B cell (primary cell): ENCODE data around the gene CHCHD3. TPM values are rescaled to one million over a fixed set of nuclear protein-coding genes. Genes with fewer than 3 reads are reported as not detected.

ENCODE experiments used
- ATAC-seq: fragments of 200-7000 bp; cut with Tn5 transposase; one replicate; pipeline ENCODE4 v1.10.0; 2021; ENCODE audit warnings: low read depth, mild to moderate bottlenecking, moderate number of reproducible peaks, moderate library complexity
- CTCF ChIA-PET: fragments of 350-600 bp; sonication (Branson Sonifier 250); formaldehyde crosslinking; loops from one replicate; lab custom pipeline; 2021; ENCODE audit warnings: antibody characterized with exemption, inconsistent platforms; lab: Charles Lee
- POLR2A ChIA-PET: fragments of 350-600 bp; sonication (Branson Sonifier 250); formaldehyde crosslinking; loops from one replicate; lab custom pipeline; 2021; ENCODE audit warnings: antibody characterized with exemption; lab: Charles Lee
- DNase-seq: peaks from one replicate; pipeline ENCODE4 v3.0.0; 2013
- H2AFZ ChIP-seq: 2 replicates; pipeline ENCODE4 v1.6.1; 2012; ENCODE audit warnings: mild to moderate bottlenecking, low read depth, low read length; ENCODE audit not compliant: insufficient read depth, poor library complexity, severe bottlenecking
- H3K27ac ChIP-seq, 2 donors: 1 replicate in 1 of 2; 2 replicates in 1 of 2; pipeline ENCODE4 v1.5.1; 2012 to 2013; ENCODE audit warnings: low read length in 2 of 2, mild to moderate bottlenecking in 2 of 2, moderate library complexity in 1 of 2
- H3K27me3 ChIP-seq, 4 experiments: fragments of 200-600 bp in 1 of 4; sonication (generic) in 1 of 4; replicated peaks in 1 of 4; 1 replicate in 2 of 4; 2 replicates in 2 of 4; pipeline versions ENCODE4 v1.6.1 to v1.7.0; 2013 to 2016; ENCODE audit warnings: low read length in 3 of 4, mild to moderate bottlenecking in 2 of 4, mixed read lengths in 1 of 4, moderate library complexity in 1 of 4; ENCODE audit not compliant: insufficient read depth in 4 of 4, control insufficient read depth in 3 of 4; ENCODE audit errors: control extremely low read depth in 1 of 4
- H3K36me3 ChIP-seq, 2 experiments: replicated peaks in 1 of 2; 1 replicate in 1 of 2; 2 replicates in 1 of 2; pipeline versions ENCODE4 v1.6.1 to v1.7.1; 2013; ENCODE audit warnings: low read length in 1 of 2; ENCODE audit not compliant: insufficient read depth in 2 of 2, control insufficient read depth in 1 of 2; ENCODE audit errors: control extremely low read depth in 1 of 2, extremely low read depth in 1 of 2
- H3K4me1 ChIP-seq, 2 donors: fragments of 200-600 bp in 1 of 2; sonication (generic) in 1 of 2; 1 replicate in 1 of 2; 2 replicates in 1 of 2; pipeline versions ENCODE4 v1.5.1 to v1.6.1; 2013 to 2017; ENCODE audit warnings: low read length in 2 of 2; ENCODE audit not compliant: control insufficient read depth in 2 of 2, insufficient read depth in 2 of 2
- H3K4me2 ChIP-seq: replicated peaks from 2 replicates; pipeline ENCODE3; 2012; ENCODE audit warnings: mild to moderate bottlenecking, low read depth, low read length; ENCODE audit not compliant: poor library complexity, severe bottlenecking
- H3K4me3 ChIP-seq, 5 experiments: fragments of 200-600 bp in 1 of 5; sonication (generic) in 1 of 5; 1 replicate in 3 of 5; 2 replicates in 2 of 5; pipeline versions ENCODE4 v1.5.1 to v1.7.0; 2011 to 2016; ENCODE audit warnings: low read length in 4 of 5, mild to moderate bottlenecking in 4 of 5, low read depth in 2 of 5, control low read depth in 1 of 5, moderate library complexity in 1 of 5; ENCODE audit not compliant: insufficient read depth in 1 of 5; ENCODE audit errors: control extremely low read depth in 1 of 5, extremely low read depth in 1 of 5
- H3K79me2 ChIP-seq: fragments of 200-600 bp; sonication (generic); one replicate; pipeline ENCODE4 v1.6.0; 2016; ENCODE audit warnings: low read length; ENCODE audit not compliant: control insufficient read depth, insufficient read depth
- H3K9ac ChIP-seq: fragments of 200-600 bp; sonication (generic); 2 replicates; pipeline ENCODE4 v1.6.1; 2017; ENCODE audit warnings: mild to moderate bottlenecking, low read length, moderate library complexity
- H3K9me3 ChIP-seq, 3 donors: one replicate each; pipeline versions ENCODE4 v1.6.1 to v1.7.1; 2013; ENCODE audit warnings: low read length in 2 of 3; ENCODE audit not compliant: control insufficient read depth in 2 of 3, insufficient read depth in 1 of 3; ENCODE audit errors: control extremely low read depth in 1 of 3
- H4K20me1 ChIP-seq: 2 replicates; pipeline ENCODE4 v1.6.0; 2012; ENCODE audit warnings: mild to moderate bottlenecking, low read length; ENCODE audit not compliant: insufficient read depth, control insufficient read depth, poor library complexity, severe bottlenecking
- H3K27ac Mint-ChIP-seq: one replicate; pipeline ENCODE4 v1.8.0; 2021; ENCODE audit warnings: mixed read lengths
- H3K27me3 Mint-ChIP-seq: one replicate; pipeline ENCODE4 v1.8.0; 2021; ENCODE audit warnings: mixed read lengths
- H3K4me1 Mint-ChIP-seq: one replicate; pipeline ENCODE4 v1.8.0; 2021; ENCODE audit warnings: mixed read lengths
- H3K4me3 Mint-ChIP-seq: one replicate; pipeline ENCODE4 v1.8.0; 2021; ENCODE audit warnings: mixed read lengths
- H3K9me3 Mint-ChIP-seq: one replicate; pipeline ENCODE4 v1.8.0; 2022; ENCODE audit warnings: mixed read lengths; ENCODE audit not compliant: insufficient read depth
- EZH2 ChIP-seq: IDR thresholded peaks from 2 replicates; pipeline ENCODE4 v1.6.1; 2012; ENCODE audit warnings: borderline replicate concordance, low read depth, mild to moderate bottlenecking, moderate library complexity, low read length; ENCODE audit not compliant: insufficient read depth, poor library complexity, severe bottlenecking
- WGBS: methylation state at CpG from one replicate; pipeline ENCODE4 v1.1.5; 2013; ENCODE audit warnings: missing lambda C conversion rate; ENCODE audit not compliant: insufficient coverage; 5-methylcytosine and 5-hydroxymethylcytosine counted together
- intact Hi-C: fragments of 100-400 bp; cut with micrococcal nuclease; formaldehyde crosslinking; loops from one replicate; pipeline ENCODE4 v1.10.0; 2022
- polyA plus RNA-seq: library from polyadenylated mRNA; depleted of rRNA; stranded (reverse); fragments of >200 nt; gene quantifications from 2 replicates; pipeline ENCODE4 v1.2.3, GENCODE V29; 2012
- total RNA-seq, 2 donors: library from RNA; stranded (reverse); fragments of 120-200 nt in 1 of 2; gene quantifications; 1 replicate in 1 of 2; 2 replicates in 1 of 2; pipeline versions ENCODE4 v1.2.3 to v1.2.4, GENCODE V29; 2013 to 2022
- TF ChIP-seq, protein P1 (sequence below): fragments of 200-600 bp; IDR thresholded peaks from one replicate; pipeline ENCODE4 v1.8.0; 2022; ENCODE audit warnings: antibody characterized with exemption, mild to moderate bottlenecking

Gene CHCHD3
- total and polyA plus RNA-seq, 2 donors (not counting 1 experiment from before 2014, with no cell fraction given) = 20.1 to 38.4 TPM

DNA sequence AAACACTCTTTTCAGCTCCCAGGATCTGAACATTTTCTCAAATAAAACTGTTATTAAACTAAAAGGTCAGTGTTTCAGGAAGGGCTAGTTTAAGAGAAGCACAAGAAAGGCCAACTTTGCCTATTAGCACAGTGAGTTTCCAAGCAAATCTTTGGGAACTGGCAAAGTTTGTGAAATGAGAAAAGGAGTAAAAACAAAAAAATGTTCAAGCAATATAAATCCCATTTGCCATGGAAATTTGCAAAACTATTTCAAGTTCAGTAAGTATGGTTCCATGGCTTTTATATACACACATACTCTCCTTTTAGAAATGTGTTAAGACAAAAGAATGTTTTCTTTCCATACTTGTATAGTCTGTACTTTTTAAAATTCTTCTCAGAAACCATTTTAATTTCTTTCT, 51.5 kb downstream of the CHCHD3 start:
- ChIA-PET POLR2A (no interaction called here), CTCF (no interaction called here)
- no peak for DNase-seq
- Histone ChIP-seq H3K9me3 (peaks cover 0 to 10% (median 8%) of the 10 kb centered on the region in 3 donors), H3K36me3 (peaks cover 0 to 2% of the 10 kb centered on the region in 2 experiments), H3K4me2 (no peak overlapping the region), H3K4me1 (peaks cover 4 to 5% of the 10 kb centered on the region in 2 donors), H3K27ac (no peak overlapping the region), H4K20me1 (no peaks in the 10 kb centered on the region), H3K27me3 (no peaks in the 10 kb centered on the region), H3K79me2 (peaks cover 20% of the 10 kb centered on the region), H2AFZ (no peak overlapping the region), H3K9ac (no peak overlapping the region), H3K4me3 (no peak overlapping the region)
- Mint-ChIP-seq H3K4me3 (no peak overlapping the region), H3K27ac (no peak overlapping the region), H3K27me3 (no peaks in the 10 kb centered on the region), H3K4me1 (peaks cover 13% of the 10 kb centered on the region), H3K9me3 (no peaks in the 10 kb centered on the region)
- TF ChIP-seq EZH2 = no peak
- TF ChIP-seq, protein P1, sequence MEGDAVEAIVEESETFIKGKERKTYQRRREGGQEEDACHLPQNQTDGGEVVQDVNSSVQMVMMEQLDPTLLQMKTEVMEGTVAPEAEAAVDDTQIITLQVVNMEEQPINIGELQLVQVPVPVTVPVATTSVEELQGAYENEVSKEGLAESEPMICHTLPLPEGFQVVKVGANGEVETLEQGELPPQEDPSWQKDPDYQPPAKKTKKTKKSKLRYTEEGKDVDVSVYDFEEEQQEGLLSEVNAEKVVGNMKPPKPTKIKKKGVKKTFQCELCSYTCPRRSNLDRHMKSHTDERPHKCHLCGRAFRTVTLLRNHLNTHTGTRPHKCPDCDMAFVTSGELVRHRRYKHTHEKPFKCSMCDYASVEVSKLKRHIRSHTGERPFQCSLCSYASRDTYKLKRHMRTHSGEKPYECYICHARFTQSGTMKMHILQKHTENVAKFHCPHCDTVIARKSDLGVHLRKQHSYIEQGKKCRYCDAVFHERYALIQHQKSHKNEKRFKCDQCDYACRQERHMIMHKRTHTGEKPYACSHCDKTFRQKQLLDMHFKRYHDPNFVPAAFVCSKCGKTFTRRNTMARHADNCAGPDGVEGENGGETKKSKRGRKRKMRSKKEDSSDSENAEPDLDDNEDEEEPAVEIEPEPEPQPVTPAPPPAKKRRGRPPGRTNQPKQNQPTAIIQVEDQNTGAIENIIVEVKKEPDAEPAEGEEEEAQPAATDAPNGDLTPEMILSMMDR = no peak
- no peak for ATAC-seq
- intact Hi-C loops = no loop called here

DNA sequence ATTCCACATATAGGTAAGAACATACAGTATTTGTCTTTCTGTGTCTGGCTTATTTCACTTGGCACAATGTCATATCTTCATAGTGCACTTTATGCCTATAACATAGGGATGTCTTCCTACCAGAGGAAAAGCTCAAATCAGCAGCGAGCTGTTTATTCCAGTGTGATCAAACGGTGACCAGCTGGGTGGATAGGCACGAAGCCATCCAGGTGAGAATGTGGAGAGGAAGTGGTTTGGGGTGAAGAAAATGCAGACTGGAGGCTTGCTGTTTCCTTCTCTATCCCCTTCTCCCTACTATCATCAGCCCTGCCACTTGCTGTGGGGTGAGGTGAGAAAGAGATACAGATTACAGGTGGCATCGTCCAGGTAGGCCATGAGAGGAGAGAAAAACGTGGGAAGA, 52.4 kb downstream of the CHCHD3 start:
- H3K9me3 Mint-ChIP-seq = no peaks in the 10 kb centered on the region
- intact Hi-C loops = no loop called here
- H3K27me3 Mint-ChIP-seq = no peaks in the 10 kb centered on the region
- TF ChIP-seq EZH2 = no peak
- TF ChIP-seq, protein P1 = no peak
- Histone ChIP-seq H3K4me3 (no peak overlapping the region), H3K9ac (no peak overlapping the region), H4K20me1 (no peaks in the 10 kb centered on the region), H3K79me2 (peaks cover 20% of the 10 kb centered on the region), H2AFZ (no peak overlapping the region), H3K9me3 (peaks cover 0 to 8% (median 5%) of the 10 kb centered on the region in 3 donors), H3K4me1 (peaks cover 4 to 5% of the 10 kb centered on the region in 2 donors), H3K36me3 (peaks cover 0 to 2% of the 10 kb centered on the region in 2 experiments), H3K27me3 (no peaks in the 10 kb centered on the region), H3K4me2 (no peak overlapping the region), H3K27ac (no peak overlapping the region)
- CTCF ChIA-PET = no interaction called here
- POLR2A ChIA-PET = no interaction called here
- no peak overlapping the region for H3K27ac Mint-ChIP-seq
- peaks cover 8% of the 10 kb centered on the region for H3K4me1 Mint-ChIP-seq
- DNase-seq (no peak), ATAC-seq (no peak)
- H3K4me3 Mint-ChIP-seq = no peak overlapping the region
- WGBS = 100% methylated on average over 1 of the region's 5 CpGs
